HG03108 (cell line): Measurements from ENCODE around the gene ARSB.
A peak's percentile ranks its signal among the peaks of the same experiment; 100 is the strongest.
"Not testable (repeated sequence)": the region's sequence is repeated elsewhere in the genome, so short reads cannot be mapped to it uniquely, and the experiment has no call there.

Experiments
- ATAC-seq: cut with Tn5 transposase; IDR thresholded peaks from one replicate; pipeline ENCODE4 v1.9.1; 2021; ENCODE audit warnings: moderate library complexity; ENCODE audit not compliant: unreplicated experiment

Gene ARSB

DNA sequence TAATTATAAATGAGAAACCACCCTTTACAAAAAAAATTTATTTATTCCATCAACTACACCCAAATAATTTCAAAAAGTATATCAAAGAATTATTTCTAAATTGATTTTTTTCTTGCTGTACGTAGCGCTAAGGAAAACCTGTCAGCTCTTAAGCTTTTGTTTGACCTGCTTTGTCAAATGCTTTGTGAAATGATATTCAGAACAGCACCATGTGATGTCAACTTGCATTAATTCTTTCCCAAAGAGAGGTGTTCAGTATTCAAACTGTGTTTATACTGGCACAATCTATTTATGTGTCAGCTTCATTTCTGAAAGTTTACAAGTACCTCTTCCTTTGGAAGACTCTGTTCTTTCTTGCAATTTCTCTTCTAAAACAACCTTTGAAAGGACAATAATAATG, 12.0 kb upstream of the ARSB start:
- ATAC-seq: no peak

DNA sequence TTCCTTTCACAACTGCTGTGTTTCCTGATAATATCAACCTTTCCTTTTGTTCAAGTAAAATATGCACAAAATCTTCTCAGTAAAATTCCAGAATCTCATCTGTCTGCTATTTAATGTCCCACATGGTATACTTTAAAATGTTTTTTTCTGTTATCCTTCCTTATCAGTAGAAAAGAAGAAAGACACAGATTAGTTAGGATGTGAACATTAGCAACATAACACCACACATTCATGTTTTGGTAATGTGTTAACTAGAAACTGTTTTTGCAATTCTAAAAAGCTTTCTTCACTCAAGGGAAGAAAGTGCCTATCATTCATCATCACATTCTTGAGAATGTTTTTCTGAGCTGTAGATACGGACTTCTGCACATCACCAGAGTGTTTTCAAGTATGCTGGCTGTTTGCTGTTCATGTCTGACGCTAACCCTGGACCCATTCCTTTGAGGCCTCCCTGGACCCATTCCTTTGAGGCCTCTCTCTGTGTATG, 10.5 kb upstream of the ARSB start:
- no peak for ATAC-seq

DNA sequence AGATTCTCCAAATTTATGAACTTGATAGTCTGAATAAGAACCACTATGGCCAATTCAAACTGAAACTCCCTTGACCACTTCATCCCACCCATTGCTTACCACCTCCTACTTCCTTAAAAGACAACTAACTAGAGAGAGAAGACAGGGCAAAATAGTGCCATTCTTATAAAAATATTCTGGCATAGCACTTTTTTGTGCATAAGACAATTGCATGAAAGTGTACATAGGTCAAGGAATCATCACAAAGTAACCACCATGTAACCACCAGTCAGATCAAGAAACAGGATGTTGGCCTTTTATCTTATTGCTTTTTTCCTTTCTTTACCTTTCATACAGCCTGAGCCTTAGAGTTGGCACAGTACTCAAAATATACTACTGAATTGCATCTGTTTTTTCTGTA, 8.1 kb upstream of the ARSB start:
- ATAC-seq: no peak

DNA sequence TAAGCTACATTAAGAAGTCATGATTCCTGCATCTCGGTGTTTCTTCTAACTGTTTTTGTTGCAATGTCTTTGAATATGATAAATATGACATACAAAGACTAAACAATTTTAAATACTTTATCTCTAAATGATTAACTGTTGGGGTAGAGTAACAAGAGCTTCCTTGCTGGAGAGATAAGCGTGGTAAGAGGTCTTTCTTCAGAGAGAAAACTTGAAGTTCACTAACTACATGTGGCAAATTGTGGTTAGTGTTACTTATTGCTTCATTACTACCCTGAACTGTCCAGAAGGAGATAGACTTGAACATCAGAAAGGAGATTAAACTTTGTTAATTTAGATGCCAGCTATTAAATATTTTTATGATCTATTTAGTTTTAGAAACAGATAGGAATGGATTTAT, 7.0 kb upstream of the ARSB start:
- ATAC-seq: no peak

DNA sequence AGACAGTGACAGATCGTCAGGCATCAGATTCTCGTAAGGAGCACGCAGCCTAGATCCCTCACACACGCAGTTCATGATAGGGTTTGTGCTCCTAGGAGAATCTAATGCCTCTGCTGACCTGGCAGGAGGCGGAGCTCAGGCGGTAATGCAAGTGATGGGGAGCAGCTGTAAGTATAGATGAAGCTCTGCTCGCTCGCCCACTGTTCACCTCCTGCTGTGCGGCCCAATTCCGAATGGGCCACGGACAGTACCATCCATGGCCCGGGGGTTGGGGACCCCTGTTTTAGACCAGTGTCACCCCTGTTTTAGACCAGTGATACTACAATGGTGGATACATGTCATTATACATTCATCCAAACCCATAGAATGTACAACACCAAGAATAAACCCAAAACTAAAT, 4.0 kb upstream of the ARSB start:
- ATAC-seq: no peak

DNA sequence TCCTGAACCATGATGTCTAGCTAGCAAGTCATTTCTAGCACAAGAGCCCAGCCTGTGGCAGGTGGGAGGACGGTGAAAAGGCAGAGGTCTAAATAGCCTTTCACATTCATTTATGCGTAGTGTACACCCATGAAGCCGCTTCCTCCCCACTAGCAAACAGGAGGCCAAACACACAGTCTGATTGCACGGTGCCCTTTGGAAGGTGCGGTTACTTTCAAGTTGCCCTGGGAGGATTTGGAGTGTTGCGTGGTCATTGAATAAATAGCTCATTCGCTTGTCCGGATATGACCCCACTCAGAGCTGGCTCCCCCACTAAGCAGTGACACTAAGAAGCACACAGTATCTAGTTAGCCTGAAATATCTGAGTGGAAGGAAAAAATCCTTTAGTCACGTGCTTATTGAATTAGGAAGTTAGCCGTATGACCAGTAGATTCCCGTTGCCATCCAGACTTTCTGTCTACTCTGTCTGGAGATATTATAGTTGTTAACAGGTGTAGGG, 664 bp upstream of the ARSB start:
- ATAC-seq: peak; percentile 42

DNA sequence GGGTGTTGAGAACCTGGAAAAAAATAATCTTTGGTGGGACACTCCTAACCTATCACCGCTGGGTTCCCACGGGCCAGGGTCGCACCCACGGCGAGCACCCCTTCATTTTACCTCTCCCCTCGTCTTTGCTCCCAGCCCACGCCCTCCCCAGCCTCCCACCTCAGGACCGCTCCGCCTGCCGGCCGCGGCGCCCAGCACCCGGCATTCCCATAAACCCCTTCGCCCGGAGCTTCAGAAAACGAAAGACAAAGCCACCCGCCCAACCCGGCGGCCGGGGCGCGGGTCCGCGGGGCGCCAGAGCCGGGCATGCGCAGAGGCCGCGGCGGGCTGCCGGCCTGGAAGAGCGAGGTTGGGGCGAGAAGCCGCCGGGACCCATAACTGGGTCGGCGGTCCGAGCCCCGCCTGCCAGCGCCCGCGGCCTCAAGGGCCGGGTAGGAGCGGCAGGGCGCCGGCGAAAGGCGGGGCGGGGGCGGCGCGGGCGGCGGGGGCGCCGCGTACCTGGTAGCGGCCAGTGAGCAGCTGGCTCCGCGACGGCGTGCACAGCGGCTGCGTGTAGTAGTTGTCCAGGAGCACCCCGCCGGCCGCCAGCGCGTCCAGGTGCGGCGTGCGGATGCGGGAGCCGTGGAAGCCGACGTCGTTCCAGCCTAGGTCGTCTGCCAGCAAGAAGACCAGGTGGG, 533 bp downstream of the ARSB start:
- ATAC-seq: peak; percentile 55

DNA sequence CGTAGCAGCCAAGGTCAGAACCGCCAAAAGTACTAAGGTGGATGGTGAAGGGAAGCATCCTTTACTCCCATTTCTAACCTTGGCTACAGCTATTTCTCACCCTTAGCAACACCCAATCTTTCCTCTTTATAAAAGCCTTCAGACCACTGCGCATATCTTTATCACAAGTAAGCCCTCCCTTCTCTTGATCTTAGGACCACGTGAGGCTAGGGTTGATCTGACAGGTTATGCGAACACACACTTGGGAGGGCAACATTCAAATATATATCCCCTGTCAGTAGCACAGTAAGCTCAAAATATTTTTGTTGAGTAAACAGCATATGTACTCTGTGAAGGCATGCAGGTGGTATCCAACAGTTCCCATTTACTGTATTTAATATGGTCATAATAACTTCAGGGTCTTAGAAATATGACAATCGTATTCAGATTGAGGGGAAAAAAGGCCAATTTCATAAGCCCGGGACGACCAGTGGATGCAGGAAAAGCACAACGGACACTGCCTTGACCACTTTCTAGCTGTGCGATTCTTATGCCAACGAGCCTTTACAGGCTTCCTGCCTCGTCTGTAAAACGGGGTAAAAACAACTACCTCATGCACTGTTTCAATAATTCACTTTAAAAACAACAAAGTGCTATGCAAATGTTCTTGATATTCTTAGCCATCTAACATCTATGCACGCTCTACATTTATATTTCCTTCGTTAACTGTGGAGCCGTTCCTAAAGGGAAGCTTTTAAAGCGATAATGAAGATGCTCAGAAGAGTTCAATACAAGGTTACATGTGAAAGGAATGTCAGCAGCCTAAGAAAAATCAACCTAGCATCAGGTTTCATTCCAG, 1.3 kb downstream of the ARSB start:
- peak; percentile 1 for ATAC-seq

DNA sequence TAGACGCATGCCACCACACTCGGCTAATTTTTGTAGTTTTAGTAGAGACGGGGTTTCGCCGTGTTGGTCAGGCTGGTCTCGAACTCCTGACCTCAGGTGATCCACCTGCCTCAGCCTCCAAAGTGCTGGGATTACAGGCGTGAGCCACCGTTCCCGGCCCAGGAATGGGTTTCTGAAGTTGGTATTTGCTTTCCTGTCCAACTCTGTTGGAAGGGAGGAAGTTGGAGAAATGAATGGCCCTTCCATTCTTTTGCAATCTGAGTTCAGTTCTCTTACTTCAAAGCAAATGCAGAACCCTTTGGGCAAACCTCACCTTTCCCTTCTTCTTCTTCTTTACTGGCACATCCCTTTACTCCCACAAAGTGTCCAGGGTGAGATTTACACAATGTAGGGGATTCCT, 1.9 kb downstream of the ARSB start:
- ATAC-seq: not testable (repeated sequence)

DNA sequence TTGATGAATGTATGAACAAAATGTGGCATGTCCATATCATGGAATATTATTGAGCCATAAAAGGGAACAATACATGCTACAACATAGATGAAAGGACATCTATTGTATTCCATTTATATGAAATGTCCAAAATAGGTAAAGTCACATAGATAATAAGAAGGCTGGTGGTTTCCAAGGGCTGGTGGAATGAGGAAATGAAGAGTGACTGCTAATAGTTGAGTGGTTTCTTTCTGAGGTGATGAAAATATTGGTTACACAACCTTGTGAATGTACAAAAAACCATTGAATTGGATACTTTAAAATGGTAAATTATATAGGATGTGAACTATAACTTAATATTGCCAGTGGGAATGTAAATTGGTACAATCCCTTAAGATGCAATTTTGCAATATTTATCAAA, 5.2 kb downstream of the ARSB start:
- ATAC-seq: no peak

DNA sequence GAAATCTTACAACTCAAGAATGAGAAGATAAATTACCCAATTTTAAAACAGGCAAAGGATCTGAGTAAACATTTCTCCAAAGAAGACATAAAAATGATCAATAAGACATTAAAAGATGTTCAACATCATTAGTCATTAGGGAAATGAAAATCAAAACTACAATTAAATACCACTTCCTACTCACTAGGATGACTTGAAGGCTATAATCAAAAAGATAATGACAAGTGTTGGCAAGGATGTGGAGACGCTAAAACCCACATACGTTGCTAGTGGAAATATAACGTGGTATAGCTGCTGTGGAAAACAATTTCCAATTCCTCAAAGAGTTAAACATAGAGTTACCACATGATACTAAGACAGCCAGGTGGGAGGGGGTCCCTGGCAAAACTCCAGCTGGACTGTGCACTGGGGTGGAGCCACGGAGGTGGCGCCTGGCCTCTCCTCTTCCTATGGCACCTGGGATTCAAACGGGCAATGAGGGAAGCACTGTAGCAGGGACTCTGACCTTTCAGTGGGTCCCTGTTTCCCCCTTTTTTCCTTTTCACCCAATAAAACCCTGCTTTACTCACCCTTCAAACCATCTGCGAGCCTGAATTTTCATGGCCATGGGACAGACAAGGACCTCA, 5.9 kb downstream of the ARSB start:
- ATAC-seq: no peak

DNA sequence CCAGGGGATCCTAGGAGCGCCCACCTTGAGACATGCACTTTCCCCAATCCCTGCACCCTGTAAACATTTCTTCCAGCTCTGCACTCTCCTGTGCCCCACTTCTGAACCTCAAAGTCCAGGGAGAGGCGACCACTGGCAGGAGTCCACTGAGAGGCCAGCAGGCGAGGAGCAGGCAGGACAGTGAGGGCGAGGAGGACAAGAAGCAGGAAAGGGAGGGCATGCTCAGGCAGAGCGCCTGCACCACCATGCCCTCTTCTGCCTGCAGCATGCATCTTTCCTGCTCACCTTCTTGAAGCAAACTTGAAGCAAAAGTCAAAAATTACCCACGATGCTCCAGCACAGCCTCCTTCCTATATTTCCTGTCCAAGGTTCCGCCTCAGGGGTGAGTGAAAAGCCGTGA, 10.1 kb downstream of the ARSB start:
- no peak for ATAC-seq

DNA sequence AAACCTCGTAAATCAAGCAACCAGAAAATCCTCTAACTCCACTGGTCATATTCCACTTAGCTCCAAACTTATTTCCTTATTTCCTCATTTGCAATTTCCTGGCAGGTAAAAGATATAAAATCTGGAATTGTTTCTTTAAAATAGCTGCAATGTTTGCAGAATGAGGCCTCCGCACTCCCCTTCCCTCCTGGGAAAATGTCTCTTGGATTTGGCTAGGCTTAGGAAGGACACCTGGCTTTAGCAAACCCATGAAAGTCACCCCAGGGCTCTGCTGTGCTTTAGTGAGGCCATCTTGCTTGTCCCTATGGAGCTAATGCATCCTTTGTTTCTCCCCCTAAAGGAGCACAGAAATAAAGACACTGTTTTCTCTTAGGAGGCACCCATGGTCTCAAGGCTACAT, 10.5 kb downstream of the ARSB start:
- ATAC-seq: no peak

DNA sequence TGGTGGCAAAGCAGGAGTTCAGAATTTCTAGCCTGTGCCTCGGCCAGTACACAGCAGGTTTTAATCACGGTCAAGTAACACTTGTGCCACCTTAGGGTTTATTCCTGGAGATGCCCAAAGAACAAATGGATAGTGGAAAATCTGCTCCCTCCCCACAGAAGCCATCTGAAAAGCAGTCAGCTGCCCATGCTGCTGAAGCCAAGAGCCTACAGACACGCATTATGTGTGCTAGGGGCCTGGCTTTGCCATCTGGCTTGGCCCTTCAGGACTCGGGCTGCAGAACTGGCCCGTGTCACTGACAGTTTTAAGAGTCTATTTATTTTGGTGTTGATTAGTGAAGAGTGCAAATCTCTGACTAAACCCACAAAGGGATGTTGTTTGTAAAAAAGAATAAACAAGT, 11.1 kb downstream of the ARSB start:
- no peak for ATAC-seq

DNA sequence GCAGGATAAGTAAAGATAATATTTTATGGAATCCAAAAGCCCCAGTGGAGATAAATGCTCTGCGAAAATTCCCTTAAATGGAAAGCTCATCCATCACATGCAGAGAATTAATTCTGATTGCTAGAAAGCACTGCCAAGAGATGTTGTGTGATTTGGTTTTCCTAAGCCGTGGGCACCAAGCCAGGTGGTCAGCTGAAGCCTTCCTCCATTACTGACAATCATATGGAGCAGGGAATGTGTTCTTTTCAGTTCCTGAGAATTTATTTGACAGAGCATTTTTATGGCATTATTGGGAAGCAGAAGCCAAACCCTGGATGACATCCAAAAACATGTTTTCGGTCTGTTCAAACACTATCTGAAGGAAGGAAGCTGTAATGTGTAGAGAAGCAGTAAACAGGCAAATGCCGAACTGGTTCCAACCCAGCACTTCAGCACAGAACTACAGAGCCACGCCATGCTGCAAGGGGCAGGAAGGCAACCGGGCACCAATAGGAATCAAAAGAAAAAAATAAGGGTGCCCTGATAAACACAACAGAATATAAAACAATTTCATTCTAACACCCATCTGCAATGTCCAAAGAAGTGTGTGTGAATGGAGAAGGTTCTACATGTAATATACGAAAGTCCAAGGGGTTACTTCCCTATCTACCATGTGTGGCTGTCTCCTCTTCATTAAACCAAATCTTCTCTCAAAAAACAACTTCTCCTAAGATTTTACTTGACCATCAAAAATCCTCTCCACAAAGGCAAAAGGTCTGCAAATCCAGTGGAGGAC, 12.3 kb downstream of the ARSB start:
- no peak for ATAC-seq

DNA sequence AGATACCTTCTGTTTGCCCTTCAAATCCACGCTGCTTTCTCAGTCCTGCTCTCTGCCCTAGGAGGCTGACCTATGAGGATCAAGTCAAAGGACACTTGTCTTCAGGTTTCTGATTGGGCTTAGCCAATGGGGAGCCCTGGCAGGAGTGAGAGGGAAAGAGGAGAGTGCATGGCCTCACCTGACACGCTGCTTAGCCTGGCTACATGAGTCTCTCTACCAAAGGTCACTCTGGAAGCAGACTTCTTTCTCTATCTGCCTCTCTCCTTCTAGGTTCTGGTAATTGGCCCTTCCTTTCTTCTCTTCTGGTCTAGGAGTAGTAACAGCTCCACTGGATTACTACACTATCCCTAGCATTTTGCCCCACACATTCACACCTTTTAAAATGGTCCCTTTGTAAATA, 13.1 kb downstream of the ARSB start:
- ATAC-seq: no peak

DNA sequence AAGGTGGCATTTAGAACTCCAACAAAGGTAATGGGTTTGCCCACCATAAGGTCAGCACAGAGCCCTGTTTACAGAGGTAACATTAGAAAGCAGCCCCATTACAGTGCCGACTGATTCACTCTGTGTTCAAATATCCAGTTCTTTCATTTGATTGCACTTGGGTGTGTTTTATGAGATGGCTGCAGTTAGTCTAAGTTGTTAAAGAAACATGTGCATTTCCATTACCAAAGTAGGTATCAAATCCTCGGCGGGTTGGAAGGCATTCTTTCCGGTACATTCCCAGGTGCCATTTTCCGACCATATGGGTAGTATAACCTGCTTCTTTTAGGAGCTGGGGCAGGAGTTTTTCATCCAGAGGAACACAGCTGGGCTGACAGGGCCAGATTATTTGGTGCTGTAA, 16.3 kb downstream of the ARSB start:
- ATAC-seq: no peak

DNA sequence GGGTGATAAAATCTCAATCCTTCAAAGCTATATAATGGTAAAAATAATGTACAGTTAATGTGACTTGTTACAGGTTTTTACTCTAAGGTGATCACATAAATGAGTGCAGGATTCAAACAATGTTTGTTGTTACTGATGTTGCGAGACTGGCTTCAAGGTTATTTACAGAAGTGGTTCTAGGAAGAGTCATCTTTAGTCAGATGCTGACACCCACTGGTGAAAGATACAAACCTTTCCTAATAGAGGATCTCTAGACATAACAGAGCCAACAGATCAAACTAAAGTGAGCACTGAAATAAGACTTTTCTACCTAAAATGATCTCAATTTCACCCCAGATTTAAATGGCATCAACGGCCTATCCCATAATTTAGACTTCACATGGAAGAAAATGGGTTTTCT, 20.2 kb downstream of the ARSB start:
- ATAC-seq: no peak

DNA sequence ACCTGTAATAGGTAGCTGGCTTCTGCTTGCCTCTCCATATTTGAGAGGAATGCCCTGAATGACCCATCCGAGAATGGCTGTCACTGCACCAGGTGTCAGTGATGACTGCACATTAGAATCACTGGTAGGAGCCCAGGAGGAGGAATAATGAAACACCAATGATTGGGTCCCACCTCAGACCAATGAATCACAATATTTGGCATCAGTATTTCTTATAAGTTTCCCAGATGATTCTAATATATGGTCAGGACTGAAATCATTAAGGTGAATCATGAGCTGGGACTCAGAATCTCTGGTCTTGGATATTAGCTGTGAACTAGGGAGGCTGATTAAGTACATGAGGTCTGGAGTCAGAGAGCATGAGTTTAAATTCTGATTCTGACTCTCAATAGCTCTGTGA, 23.4 kb downstream of the ARSB start:
- ATAC-seq: no peak

DNA sequence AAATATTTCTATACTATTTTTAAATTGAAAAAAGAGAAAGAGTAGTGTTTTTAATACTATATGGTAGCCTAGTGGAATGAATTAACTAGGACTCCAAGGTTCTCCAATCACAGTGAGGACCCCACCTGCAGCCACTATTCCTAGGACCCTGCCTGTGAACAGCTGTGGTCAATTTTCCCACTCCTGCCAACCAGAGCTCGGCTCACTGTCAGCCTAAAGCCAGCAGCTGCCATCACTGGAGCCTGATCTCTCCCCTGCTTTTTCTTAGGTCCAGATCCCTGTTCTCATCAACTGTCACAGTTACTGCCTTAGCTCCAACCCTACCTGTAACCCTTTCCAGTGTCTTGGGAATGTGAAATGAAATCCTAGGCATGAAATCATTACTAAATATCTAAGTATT, 25.3 kb downstream of the ARSB start:
- no peak for ATAC-seq
